Vagina (tissue), 2 donors: ENCODE measurements around the gene IGFN1.

ENCODE experiments used
- POLR2AphosphoS5 ChIP-seq, 2 donors: sonication (generic); formaldehyde crosslinking; IDR thresholded peaks; one replicate each; pipeline ENCODE4 v1.9.0; 2017; ENCODE audit warnings: antibody characterized with exemption in 2 of 2, mild to moderate bottlenecking in 2 of 2, low read depth in 1 of 2; ENCODE audit not compliant: insufficient read depth in 1 of 2
- TF ChIP-seq, protein P1 (sequence below), 3 experiments: fragments of 450-650 bp in 2 of 3; fragments of 200-600 bp in 1 of 3; sonication (generic) in 1 of 3; IDR thresholded peaks; one replicate each; pipeline ENCODE4 v1.5.1; 2017 to 2019; ENCODE audit warnings: antibody characterized with exemption in 3 of 3, mild to moderate bottlenecking in 2 of 3, moderate library complexity in 2 of 3

DNA sequence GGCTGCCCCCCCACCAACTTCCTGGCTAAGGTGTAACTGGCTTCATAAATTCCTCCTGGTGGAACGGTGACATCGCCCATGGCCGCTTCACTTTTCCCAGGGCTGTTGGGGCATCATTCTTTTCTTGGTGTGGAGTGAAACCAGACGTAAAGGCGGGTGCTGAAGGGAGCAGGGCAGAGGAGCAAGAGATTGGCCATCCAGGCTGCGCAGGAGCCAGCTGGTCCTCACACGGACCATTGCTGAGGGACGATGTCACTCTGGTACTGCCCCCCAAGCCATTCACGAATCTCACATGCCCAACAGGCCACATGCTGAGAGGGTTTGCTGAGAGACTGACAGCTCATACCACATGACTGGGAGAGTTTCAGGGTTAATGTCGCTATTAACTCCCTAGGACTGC is 82.2 kb downstream of the IGFN1 start:
- TF ChIP-seq, protein P1, sequence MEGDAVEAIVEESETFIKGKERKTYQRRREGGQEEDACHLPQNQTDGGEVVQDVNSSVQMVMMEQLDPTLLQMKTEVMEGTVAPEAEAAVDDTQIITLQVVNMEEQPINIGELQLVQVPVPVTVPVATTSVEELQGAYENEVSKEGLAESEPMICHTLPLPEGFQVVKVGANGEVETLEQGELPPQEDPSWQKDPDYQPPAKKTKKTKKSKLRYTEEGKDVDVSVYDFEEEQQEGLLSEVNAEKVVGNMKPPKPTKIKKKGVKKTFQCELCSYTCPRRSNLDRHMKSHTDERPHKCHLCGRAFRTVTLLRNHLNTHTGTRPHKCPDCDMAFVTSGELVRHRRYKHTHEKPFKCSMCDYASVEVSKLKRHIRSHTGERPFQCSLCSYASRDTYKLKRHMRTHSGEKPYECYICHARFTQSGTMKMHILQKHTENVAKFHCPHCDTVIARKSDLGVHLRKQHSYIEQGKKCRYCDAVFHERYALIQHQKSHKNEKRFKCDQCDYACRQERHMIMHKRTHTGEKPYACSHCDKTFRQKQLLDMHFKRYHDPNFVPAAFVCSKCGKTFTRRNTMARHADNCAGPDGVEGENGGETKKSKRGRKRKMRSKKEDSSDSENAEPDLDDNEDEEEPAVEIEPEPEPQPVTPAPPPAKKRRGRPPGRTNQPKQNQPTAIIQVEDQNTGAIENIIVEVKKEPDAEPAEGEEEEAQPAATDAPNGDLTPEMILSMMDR (IDR thresholded peaks at IDR 0.05): no peak
- no peak for TF ChIP-seq POLR2AphosphoS5 (IDR thresholded peaks at IDR 0.05; ENCODE audit: insufficient read depth in 1 of 2, low read depth in 1 of 2)
